ENCODE data around the gene CBLB.
"Not testable (repeated sequence)": the region's sequence is repeated elsewhere in the genome, so short reads cannot be mapped to it uniquely, and the experiment has no call there.

Gene CBLB

DNA sequence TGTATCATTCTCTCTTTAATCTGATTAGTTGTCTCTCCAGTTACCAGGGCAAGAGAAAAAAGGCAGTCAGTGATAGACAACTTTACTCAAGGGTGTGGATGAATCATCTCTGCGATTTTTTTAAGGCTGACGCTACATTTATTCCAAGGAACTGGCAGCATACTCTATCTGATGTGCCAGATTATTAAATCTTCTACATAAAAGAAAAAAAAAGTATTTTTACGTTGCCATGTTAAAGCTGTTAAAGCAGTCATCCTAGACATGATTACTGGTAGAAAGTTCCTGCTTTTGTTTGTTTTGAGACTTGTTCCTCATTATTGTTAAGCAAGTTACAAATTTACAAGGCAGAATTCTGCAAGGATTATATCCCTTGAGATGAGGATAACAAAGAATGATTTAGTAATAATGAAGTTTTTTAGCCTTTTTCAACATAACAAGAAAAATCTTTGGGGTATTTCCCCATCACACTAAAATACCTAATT is 121.7 kb downstream of the CBLB start:
- DNase-seq (ENCODE audit: low spot score): peak; percentile 35
- Mint-ChIP-seq H3K36me3 (ENCODE audit: low read depth) (peaks cover 58% of the 10 kb centered on the region), H3K9me3 (peaks cover 15% of the 10 kb centered on the region), H3K4me3 (peak overlapping the region; percentile 55), H3K27ac (peak overlapping the region; percentile 72), H3K4me1 (ENCODE audit: low read depth) (peaks cover 56% of the 10 kb centered on the region), H3K27me3 (ENCODE audit: low read depth) (no peaks in the 10 kb centered on the region)

DNA sequence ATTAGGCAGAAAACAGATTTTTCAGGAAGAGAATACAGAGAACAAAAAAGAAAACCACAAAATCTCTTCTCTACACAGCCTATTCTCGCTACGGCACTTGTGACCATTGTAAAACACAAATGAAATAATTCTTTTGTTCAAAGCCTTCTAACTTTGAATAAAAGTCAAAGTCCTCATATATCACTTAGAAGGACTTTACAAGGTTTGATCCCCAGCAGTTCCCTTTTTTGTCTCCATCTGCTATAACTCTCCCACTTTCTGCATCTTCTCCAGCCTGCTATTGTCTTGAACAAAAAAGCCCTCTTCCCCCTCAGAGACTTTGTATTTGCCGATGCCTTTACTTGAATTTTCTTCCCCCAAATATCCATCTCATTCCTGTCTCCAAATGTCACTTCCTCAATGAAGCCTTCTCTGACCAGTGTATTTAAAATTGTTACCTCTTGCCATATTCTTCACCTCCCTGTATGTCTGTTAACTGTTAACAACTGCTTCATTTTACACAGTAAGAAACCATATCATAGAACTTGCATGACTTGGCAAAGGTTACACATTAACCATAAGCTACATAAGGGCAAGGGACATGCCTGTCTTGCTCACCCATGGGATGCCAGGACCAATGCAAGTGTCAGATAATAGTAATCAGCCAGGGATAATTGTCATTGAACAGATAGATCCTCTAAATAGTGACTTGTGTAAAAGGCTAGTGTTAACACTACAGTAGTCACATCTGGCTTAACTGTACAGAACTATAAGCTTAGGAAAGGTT is 122.4 kb downstream of the CBLB start:
- peaks cover 65% of the 10 kb centered on the region for H3K36me3 Mint-ChIP-seq (ENCODE audit: low read depth)
- peaks cover 55% of the 10 kb centered on the region for H3K4me1 Mint-ChIP-seq (ENCODE audit: low read depth)
- H3K9me3 Mint-ChIP-seq: peaks cover 21% of the 10 kb centered on the region
- DNase-seq (ENCODE audit: low spot score): no peak
- H3K27me3 Mint-ChIP-seq (ENCODE audit: low read depth): no peaks in the 10 kb centered on the region
- peak overlapping the region; percentile 55 for H3K4me3 Mint-ChIP-seq
- H3K27ac Mint-ChIP-seq: peak overlapping the region; percentile 72

DNA sequence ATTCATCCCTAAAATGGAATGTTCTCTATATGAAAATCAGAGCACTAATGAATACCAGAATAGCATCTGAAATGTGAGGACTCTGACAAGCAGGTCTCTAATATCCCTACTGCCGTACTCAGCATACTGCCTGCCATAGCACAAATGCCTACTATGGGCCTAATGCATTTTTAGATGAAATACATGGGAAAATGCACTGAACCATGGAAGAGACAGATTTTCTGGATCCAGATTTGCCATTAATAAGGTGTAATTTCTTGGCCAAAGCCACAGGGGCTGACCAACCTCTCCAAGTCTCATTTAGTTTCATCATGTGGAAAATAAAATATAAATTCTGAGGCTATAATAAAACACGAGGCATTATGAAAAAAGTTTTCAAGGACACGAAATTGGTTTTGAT is 123.8 kb downstream of the CBLB start:
- DNase-seq (ENCODE audit: low spot score): no peak
- Mint-ChIP-seq H3K4me3 (no peak overlapping the region), H3K36me3 (ENCODE audit: low read depth) (peaks cover 66% of the 10 kb centered on the region), H3K4me1 (ENCODE audit: low read depth) (peaks cover 50% of the 10 kb centered on the region), H3K27ac (no peak overlapping the region), H3K9me3 (peaks cover 25% of the 10 kb centered on the region), H3K27me3 (ENCODE audit: low read depth) (no peaks in the 10 kb centered on the region)

DNA sequence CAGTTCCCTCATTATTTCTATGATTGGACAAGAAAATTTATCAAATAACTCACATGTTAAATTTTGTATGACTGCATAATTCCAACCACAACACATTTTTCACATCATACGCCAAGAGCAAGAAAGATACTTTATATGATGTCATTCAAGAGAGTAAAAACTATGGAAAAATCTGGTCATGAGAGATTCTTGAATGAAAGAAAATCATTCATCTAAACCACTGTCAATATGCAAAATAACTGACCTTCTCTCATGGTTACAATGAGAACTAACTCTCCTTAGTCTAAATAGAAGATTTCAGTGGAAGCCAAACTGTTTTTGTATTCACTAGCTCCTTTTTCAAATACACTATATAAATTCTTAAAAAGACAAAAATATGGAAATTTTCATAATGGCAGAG is 124.6 kb downstream of the CBLB start:
- Mint-ChIP-seq H3K27ac (no peak overlapping the region), H3K4me1 (ENCODE audit: low read depth) (peaks cover 46% of the 10 kb centered on the region)

DNA sequence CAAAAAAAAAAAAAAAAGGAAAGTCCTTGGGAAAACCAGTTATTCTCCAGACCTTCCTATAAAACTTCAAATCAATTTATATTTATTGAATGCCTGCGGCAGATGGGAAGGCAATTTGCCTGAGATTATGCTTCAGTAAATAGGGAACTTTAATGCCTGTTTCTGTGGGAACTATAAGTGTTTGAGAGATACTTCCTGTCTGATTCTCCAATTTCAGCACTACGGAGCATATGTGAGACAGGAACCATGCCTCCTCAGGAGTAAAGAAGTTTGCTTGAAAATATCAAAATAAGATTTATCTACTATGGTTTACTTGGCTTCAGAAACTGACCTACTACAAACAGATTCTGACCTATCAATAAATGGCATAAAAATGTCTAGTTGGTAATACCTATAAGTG is 135.5 kb downstream of the CBLB start:
- peaks cover 57% of the 10 kb centered on the region for H3K36me3 Mint-ChIP-seq (ENCODE audit: low read depth)
- no peak overlapping the region for H3K4me3 Mint-ChIP-seq
- no peaks in the 10 kb centered on the region for H3K27me3 Mint-ChIP-seq (ENCODE audit: low read depth)
- H3K4me1 Mint-ChIP-seq (ENCODE audit: low read depth): peaks cover 7% of the 10 kb centered on the region
- DNase-seq (ENCODE audit: low spot score): no peak
- no peaks in the 10 kb centered on the region for H3K9me3 Mint-ChIP-seq
- no peak overlapping the region for H3K27ac Mint-ChIP-seq

More for the DNA sequence above, 124.6 kb downstream of the CBLB start:
- peaks cover 71% of the 10 kb centered on the region for H3K36me3 Mint-ChIP-seq (ENCODE audit: low read depth)
- H3K27me3 Mint-ChIP-seq (ENCODE audit: low read depth): no peaks in the 10 kb centered on the region
- H3K9me3 Mint-ChIP-seq: peaks cover 31% of the 10 kb centered on the region
- no peak for DNase-seq (ENCODE audit: low spot score)
- no peak overlapping the region for H3K4me3 Mint-ChIP-seq

DNA sequence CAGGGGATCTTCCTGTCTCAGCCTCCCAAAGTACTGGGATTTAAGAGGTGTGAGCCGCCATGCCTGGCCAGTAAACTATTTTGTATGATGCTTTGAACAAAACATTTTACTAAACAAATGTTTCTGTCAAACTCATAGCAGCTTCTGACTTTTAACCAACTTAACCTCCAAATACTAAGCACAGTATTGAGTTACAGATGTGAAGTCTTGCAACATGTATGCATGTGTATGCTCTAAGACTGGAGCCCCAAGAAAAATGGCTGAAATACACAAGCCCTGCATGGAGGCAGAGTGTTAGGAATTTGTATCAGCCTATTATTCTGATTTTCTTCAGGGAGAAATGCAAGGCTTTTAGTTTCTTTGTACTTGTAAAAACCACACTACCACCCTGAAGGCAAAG is 137.1 kb downstream of the CBLB start:
- no peaks in the 10 kb centered on the region for H3K27me3 Mint-ChIP-seq (ENCODE audit: low read depth)
- peaks cover 69% of the 10 kb centered on the region for H3K36me3 Mint-ChIP-seq (ENCODE audit: low read depth)
- H3K4me1 Mint-ChIP-seq (ENCODE audit: low read depth): peaks cover 13% of the 10 kb centered on the region
- no peak overlapping the region for H3K4me3 Mint-ChIP-seq
- peaks cover 16% of the 10 kb centered on the region for H3K9me3 Mint-ChIP-seq
- no peak for DNase-seq (ENCODE audit: low spot score)
- H3K27ac Mint-ChIP-seq: no peak overlapping the region

DNA sequence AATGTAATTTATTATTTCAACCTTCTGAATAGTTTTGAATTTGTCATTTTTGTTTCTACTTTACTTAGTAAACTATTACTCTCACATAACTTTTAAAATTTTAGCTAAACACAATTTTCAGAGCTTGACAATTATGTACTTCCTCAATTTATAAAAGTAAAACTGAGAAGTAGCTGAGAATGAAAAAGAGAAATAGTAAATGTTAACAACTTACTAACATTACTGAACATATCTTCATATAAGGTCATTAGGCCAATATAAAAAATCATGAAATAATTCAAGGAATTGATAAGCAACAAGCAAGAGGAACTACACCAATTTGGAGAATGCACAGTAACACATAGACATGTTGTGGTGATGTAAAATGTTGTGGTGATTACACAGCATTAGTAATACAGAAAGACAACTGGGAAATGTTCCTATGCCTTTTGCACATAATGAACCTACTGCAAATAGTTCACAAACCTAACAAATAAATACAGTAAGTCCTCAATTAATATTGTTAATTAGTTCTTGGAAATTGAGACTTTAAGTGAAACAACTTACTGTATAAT is 137.9 kb downstream of the CBLB start:
- Mint-ChIP-seq H3K4me3 (no peak overlapping the region), H3K27me3 (ENCODE audit: low read depth) (no peaks in the 10 kb centered on the region), H3K36me3 (ENCODE audit: low read depth) (peaks cover 67% of the 10 kb centered on the region), H3K9me3 (peaks cover 17% of the 10 kb centered on the region), H3K27ac (no peak overlapping the region), H3K4me1 (ENCODE audit: low read depth) (peaks cover 13% of the 10 kb centered on the region)
- no peak for DNase-seq (ENCODE audit: low spot score)

DNA sequence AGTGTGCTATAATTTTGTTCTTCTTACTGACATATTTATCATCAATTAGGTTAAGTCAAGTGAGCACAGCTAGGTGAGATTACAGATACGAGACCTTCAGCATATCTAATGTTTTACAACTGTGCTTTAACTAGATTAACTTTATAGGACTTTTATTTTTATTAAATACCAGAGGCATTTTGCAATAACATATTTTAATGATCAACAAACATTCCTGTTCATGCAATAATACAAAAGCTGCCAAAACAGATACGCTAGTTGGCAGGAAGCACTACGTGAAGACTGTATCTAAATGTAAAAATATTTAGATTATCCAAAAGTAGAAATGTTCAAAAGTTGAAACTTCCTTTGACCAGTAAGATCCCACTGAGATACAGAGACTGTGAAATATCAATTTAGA is 139.1 kb downstream of the CBLB start:
- no peak overlapping the region for H3K4me3 Mint-ChIP-seq

DNA sequence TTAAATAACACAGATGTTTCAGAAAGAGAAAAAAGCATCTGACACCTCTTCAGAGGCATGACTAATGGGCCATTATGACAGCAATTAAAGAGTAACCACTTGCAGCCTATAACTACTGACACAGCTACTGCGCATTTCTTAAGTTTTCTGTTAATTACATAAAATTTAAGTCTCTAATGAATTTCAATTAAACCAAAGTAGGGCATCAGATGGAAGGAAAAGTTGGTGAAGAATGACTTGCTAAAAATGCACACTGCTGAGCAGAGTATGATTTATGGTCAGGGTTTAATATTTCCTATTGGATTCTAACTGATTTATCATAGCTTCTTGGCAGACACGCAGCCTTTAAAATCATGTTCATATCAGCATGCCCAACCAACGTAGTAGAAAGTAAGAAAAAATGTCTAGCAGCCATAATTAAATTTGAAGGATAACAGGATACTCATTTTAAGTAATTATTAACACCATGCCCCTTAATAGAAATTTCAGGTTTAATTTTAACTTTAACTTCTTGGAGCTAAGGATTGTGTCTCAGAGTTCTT is 140.0 kb downstream of the CBLB start:
- Mint-ChIP-seq H3K36me3 (ENCODE audit: low read depth) (peaks cover 58% of the 10 kb centered on the region), H3K4me3 (no peak overlapping the region), H3K27ac (no peak overlapping the region), H3K9me3 (peaks cover 17% of the 10 kb centered on the region), H3K27me3 (ENCODE audit: low read depth) (no peaks in the 10 kb centered on the region), H3K4me1 (ENCODE audit: low read depth) (peaks cover 17% of the 10 kb centered on the region)
- DNase-seq (ENCODE audit: low spot score): no peak

More for the DNA sequence above, 139.1 kb downstream of the CBLB start:
- H3K9me3 Mint-ChIP-seq: peaks cover 17% of the 10 kb centered on the region
- peaks cover 13% of the 10 kb centered on the region for H3K4me1 Mint-ChIP-seq (ENCODE audit: low read depth)
- no peaks in the 10 kb centered on the region for H3K27me3 Mint-ChIP-seq (ENCODE audit: low read depth)
- DNase-seq (ENCODE audit: low spot score): no peak
- H3K27ac Mint-ChIP-seq: no peak overlapping the region
- peaks cover 59% of the 10 kb centered on the region for H3K36me3 Mint-ChIP-seq (ENCODE audit: low read depth)

DNA sequence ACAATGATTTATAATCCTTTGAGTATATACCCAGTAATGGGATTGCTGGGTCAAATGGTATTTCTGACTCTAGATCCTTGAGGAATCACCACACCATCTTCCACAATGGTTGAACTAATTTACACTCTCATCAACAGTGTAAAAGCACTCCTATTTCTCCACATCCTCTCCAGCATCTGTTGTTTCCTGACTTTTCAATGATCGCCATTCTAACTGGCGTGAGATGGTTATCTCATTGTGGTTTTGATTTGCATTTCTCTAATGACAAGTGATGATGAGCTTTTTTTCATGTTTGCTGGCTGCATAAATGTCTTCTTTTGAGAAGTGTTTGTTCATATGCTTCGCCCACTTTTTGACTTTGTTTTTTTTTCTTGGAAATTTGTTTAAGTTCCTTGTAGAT is 141.8 kb downstream of the CBLB start:
- Mint-ChIP-seq H3K4me1 (ENCODE audit: low read depth) (peaks cover 32% of the 10 kb centered on the region), H3K9me3 (peaks cover 27% of the 10 kb centered on the region), H3K36me3 (ENCODE audit: low read depth) (peaks cover 56% of the 10 kb centered on the region)
- not testable (repeated sequence) for H3K27me3 Mint-ChIP-seq (ENCODE audit: low read depth); H3K27ac Mint-ChIP-seq; H3K4me3 Mint-ChIP-seq; DNase-seq (ENCODE audit: low spot score)

DNA sequence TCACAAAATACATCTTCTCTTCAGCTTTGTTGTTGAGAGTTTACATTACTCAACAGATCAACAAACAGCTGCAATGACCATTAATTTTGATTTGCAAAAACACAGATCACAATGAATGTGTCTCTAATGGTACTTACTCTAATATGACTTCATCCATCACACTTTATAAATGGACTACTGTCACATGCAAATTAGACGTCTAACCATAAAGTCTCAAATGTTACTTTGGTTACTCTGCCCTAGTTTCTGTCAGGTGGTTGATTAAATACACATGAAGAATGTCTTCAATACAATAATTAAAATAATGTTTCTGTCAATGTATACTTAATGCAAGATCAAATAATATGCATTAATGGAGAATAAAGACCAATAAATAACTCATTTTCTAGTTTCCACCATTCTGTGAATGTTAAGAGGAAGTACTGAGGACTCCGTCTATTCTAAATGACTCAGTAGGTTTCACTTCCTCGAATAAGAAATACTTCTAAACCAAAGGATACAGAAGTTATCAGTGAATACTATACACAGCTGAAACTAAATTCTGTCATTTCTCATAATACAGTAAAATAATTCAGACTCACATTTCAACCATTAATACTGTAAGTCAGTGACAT is 145.8 kb downstream of the CBLB start:
- Mint-ChIP-seq H3K36me3 (ENCODE audit: low read depth) (peaks cover 67% of the 10 kb centered on the region), H3K27ac (peak overlapping the region; percentile 81), H3K27me3 (ENCODE audit: low read depth) (no peaks in the 10 kb centered on the region), H3K9me3 (peaks cover 27% of the 10 kb centered on the region), H3K4me3 (peak overlapping the region; percentile 54), H3K4me1 (ENCODE audit: low read depth) (peaks cover 25% of the 10 kb centered on the region)
- DNase-seq (ENCODE audit: low spot score): no peak

DNA sequence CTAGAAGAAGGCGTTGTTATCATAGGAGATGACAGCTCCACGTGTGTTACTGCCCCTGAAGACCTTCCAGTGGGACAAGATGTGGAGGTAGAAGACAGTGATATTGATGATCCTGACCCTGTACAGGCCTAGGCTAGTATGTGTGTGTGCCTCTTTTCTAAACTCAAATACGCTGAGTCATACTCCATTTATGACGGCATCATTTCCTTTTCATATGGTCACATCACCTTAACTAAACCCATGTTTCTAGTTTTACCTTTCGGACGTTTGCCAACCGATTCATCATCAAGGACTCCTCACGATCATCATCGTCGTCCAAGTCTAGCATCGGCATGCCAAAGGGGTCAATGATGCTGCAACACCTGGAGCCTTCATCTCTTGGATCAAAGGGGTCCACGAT is 149.0 kb downstream of the CBLB start:
- no peak for DNase-seq (ENCODE audit: low spot score)
- Mint-ChIP-seq H3K27ac (no peak overlapping the region), H3K27me3 (ENCODE audit: low read depth) (no peaks in the 10 kb centered on the region), H3K36me3 (ENCODE audit: low read depth) (peaks cover 66% of the 10 kb centered on the region), H3K4me3 (no peak overlapping the region), H3K9me3 (peaks cover 12% of the 10 kb centered on the region), H3K4me1 (ENCODE audit: low read depth) (peaks cover 21% of the 10 kb centered on the region)

DNA sequence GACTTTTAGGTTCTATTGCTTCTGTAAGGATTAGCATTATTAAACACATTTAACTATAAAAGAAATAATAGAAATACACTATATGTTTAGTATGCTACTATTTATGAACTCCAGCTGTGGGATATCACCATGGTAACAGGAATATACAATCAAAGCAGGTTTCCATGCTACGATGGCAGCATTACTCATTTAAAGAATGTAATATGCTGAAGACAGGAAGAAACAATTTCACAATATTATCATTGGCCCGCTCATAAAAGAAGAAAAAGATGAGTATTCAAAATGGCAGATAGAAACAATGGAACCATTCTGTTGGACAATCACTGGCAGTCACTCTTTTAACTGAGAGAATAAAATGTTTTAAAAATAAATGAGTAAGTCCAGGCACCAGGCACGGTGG is 153.4 kb downstream of the CBLB start:
- Mint-ChIP-seq H3K27ac (no peak overlapping the region), H3K36me3 (ENCODE audit: low read depth) (peaks cover 67% of the 10 kb centered on the region), H3K27me3 (ENCODE audit: low read depth) (no peaks in the 10 kb centered on the region)

DNA sequence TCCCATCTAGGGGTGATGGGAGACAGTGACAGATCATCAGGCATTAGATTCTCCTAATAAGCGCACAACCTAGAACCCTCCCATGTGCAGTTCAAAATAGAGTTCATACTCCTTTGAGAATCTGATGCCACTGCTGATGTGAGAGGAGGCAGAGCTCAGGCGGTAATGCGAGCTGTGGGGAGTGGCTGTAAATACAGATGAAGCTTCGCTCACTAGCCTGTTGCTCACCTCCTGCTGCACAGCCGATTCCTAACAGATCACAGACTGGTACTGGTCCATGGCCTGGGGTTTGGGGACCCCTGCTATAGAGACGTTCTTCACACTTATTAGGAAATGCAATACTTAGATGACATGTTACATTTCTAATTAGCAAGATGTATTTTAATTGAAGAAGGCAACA is 154.4 kb downstream of the CBLB start:
- Mint-ChIP-seq H3K27me3 (ENCODE audit: low read depth) (no peaks in the 10 kb centered on the region), H3K4me3 (no peak overlapping the region), H3K36me3 (ENCODE audit: low read depth) (peaks cover 67% of the 10 kb centered on the region), H3K27ac (no peak overlapping the region), H3K9me3 (peaks cover 6% of the 10 kb centered on the region), H3K4me1 (ENCODE audit: low read depth) (peaks cover 3% of the 10 kb centered on the region)
- DNase-seq (ENCODE audit: low spot score): no peak

More for the DNA sequence above, 153.4 kb downstream of the CBLB start:
- Mint-ChIP-seq H3K9me3 (no peaks in the 10 kb centered on the region), H3K4me1 (ENCODE audit: low read depth) (peaks cover 3% of the 10 kb centered on the region), H3K4me3 (no peak overlapping the region)
- DNase-seq (ENCODE audit: low spot score): no peak

Data from T-helper 2 cell treated with Interferon-gamma antibody and Interleukin-4, amounts not matched to agents 5 μg/mL and 100 μg/mL, for 36 hours (primary cell).